CD4-positive, alpha-beta T cell (primary cell): ENCODE results near the gene USH1G. TPM values are rescaled to one million over a fixed set of nuclear protein-coding genes. Genes with fewer than 3 reads are reported as not detected.

ENCODE experiments used
- ATAC-seq: fragments of 200-7000 bp; cut with Tn5 transposase; one replicate; pipeline ENCODE4 v1.10.0; 2022; ENCODE audit warnings: mild to moderate bottlenecking; ENCODE audit not compliant: poor library complexity
- CTCF ChIA-PET: fragments of 350-600 bp; sonication (Branson Sonifier 250); formaldehyde crosslinking; loops from one replicate; lab custom pipeline; 2021; ENCODE audit warnings: antibody characterized with exemption, inconsistent platforms; lab: Charles Lee
- POLR2A ChIA-PET: fragments of 350-600 bp; sonication (Branson Sonifier 250); formaldehyde crosslinking; loops from one replicate; lab custom pipeline; 2021; ENCODE audit warnings: antibody characterized with exemption, inconsistent platforms; lab: Charles Lee
- DNase-seq, 14 experiments: peaks; one replicate each; pipeline ENCODE4 v3.0.0-alpha.2; 2013 to 2020; ENCODE audit warnings: mixed read lengths in 2 of 14
- H3K27ac ChIP-seq, 2 donors: one replicate each; pipeline versions ENCODE4 v1.5.1 to v1.7.0; 2013; ENCODE audit warnings: low read length in 2 of 2, low read depth in 1 of 2, mild to moderate bottlenecking in 1 of 2
- H3K27me3 ChIP-seq, 2 experiments: 1 replicate in 1 of 2; 2 replicates in 1 of 2; pipeline versions ENCODE4 v1.6.1 to v1.7.0; 2013; ENCODE audit warnings: low read length in 2 of 2, control low read depth in 1 of 2, mild to moderate bottlenecking in 1 of 2, moderate library complexity in 1 of 2; ENCODE audit not compliant: insufficient read depth in 2 of 2, control insufficient read depth in 1 of 2
- H3K36me3 ChIP-seq: one replicate; pipeline ENCODE4 v1.6.1; 2013; ENCODE audit warnings: low read length, control low read depth; ENCODE audit not compliant: insufficient read depth
- H3K4me1 ChIP-seq: one replicate; pipeline ENCODE4 v1.6.1; 2013; ENCODE audit warnings: low read length, control low read depth; ENCODE audit not compliant: insufficient read depth
- H3K4me3 ChIP-seq: one replicate; pipeline ENCODE4 v1.5.1; 2013; ENCODE audit warnings: mild to moderate bottlenecking, low read length, moderate library complexity
- H3K9me3 ChIP-seq, 2 experiments: 1 replicate in 1 of 2; 2 replicates in 1 of 2; pipeline versions ENCODE4 v1.6.1 to v1.7.0; 2013; ENCODE audit warnings: low read length in 2 of 2, mild to moderate bottlenecking in 2 of 2, control low read depth in 1 of 2, moderate library complexity in 1 of 2; ENCODE audit not compliant: control insufficient read depth in 1 of 2, insufficient read depth in 1 of 2
- H3K27ac Mint-ChIP-seq: one replicate; pipeline ENCODE4 v1.8.0; 2020; ENCODE audit warnings: mixed read lengths
- H3K27me3 Mint-ChIP-seq: one replicate; pipeline ENCODE4 v1.8.0; 2021; ENCODE audit warnings: mixed read lengths
- H3K36me3 Mint-ChIP-seq: one replicate; pipeline ENCODE4 v1.8.0; 2021; ENCODE audit warnings: low read depth, mixed read lengths
- H3K4me1 Mint-ChIP-seq: one replicate; pipeline ENCODE4 v1.8.0; 2021; ENCODE audit warnings: low read depth, mixed read lengths
- H3K4me3 Mint-ChIP-seq: one replicate; pipeline ENCODE4 v1.8.0; 2020; ENCODE audit warnings: mild to moderate bottlenecking, mixed read lengths
- H3K9me3 Mint-ChIP-seq: one replicate; pipeline ENCODE4 v1.8.0; 2020; ENCODE audit warnings: mixed read lengths
- CTCF ChIP-seq: fragments of 200-600 bp; IDR thresholded peaks from one replicate; pipeline ENCODE4 v1.8.0; 2022; ENCODE audit warnings: antibody characterized with exemption, mild to moderate bottlenecking
- intact Hi-C, 2 experiments: fragments of 100-400 bp; cut with DNase I in 1 of 2; cut with micrococcal nuclease in 1 of 2; formaldehyde crosslinking; loops; one replicate each; pipeline versions ENCODE4 v1.15.1 to v1.9.0; 2023 to 2025; cut with DNase I, micrococcal nuclease
- total RNA-seq, 174 experiments: library from RNA in 2 of 174; stranded (reverse) in 2 of 174; gene quantifications; one replicate each; pipeline ENCODE4 v1.2.3 and lab custom pipeline; 2021 to 2026

USH1G gene
- total RNA-seq, 2 experiments from 2014 or later: not detected

GRCh38 chr17:74921769-74922168 is 1.3 kb downstream of the USH1G start:
- Histone ChIP-seq H3K36me3 (no peaks in the 10 kb centered on the region), H3K27me3 (peaks cover 40 to 57% of the 10 kb centered on the region in 2 experiments), H3K9me3 (peaks cover 0 to 16% of the 10 kb centered on the region in 2 experiments), H3K4me1 (peaks cover 31% of the 10 kb centered on the region), H3K4me3 (no peak overlapping the region), H3K27ac (no peak overlapping the region)
- H3K27ac Mint-ChIP-seq: no peak overlapping the region
- peaks cover 15% of the 10 kb centered on the region for H3K4me1 Mint-ChIP-seq
- H3K36me3 Mint-ChIP-seq: no peaks in the 10 kb centered on the region
- DNase-seq (no peak), ATAC-seq (no peak)
- ChIA-PET POLR2A (no interaction called here), CTCF (no interaction called here)
- no peak overlapping the region for H3K4me3 Mint-ChIP-seq
- H3K9me3 Mint-ChIP-seq: no peaks in the 10 kb centered on the region
- intact Hi-C loops: loop anchor here in 1 of 2 experiments (5.0 kb wide), 1 partner anchor 491 kb away; no protein-coding TSS in a partner anchor
- TF ChIP-seq CTCF: no peak
- H3K27me3 Mint-ChIP-seq: peaks cover 70% of the 10 kb centered on the region

- DNase-seq: no peak
- ChIA-PET CTCF (no interaction called here), POLR2A (no interaction called here)
- peaks cover 66% of the 10 kb centered on the region for H3K27me3 Mint-ChIP-seq
- ATAC-seq: no peak
- no peak overlapping the region for H3K27ac ChIP-seq
- H3K4me1 Mint-ChIP-seq: peaks cover 15% of the 10 kb centered on the region
- peaks cover 31% of the 10 kb centered on the region for H3K4me1 ChIP-seq
- H3K4me3 Mint-ChIP-seq: no peak overlapping the region
- H3K4me3 ChIP-seq: no peak overlapping the region
- no peaks in the 10 kb centered on the region for H3K36me3 Mint-ChIP-seq
- intact Hi-C loops: loop anchor here in 1 of 2 experiments (5.0 kb wide), 1 partner anchor 491 kb away; no protein-coding TSS in a partner anchor
- H3K9me3 ChIP-seq: peaks cover 0 to 16% of the 10 kb centered on the region in 2 experiments
- no peak overlapping the region for H3K27ac Mint-ChIP-seq
- H3K36me3 ChIP-seq: no peaks in the 10 kb centered on the region
- peaks cover 41 to 51% of the 10 kb centered on the region in 2 experiments for H3K27me3 ChIP-seq
- H3K9me3 Mint-ChIP-seq: no peaks in the 10 kb centered on the region
- TF ChIP-seq CTCF: no peak
Observed at GRCh38 chr17:74921026-74921681, 1.9 kb downstream of the USH1G start.

GRCh38 chr17:74920642-74921025 is 2.4 kb downstream of the USH1G start:
- no peak for TF ChIP-seq CTCF
- Mint-ChIP-seq H3K4me3 (no peak overlapping the region), H3K27me3 (peaks cover 61% of the 10 kb centered on the region), H3K36me3 (no peaks in the 10 kb centered on the region), H3K4me1 (peaks cover 15% of the 10 kb centered on the region), H3K27ac (no peak overlapping the region), H3K9me3 (no peaks in the 10 kb centered on the region)
- Histone ChIP-seq H3K4me3 (no peak overlapping the region), H3K9me3 (peaks cover 0 to 16% of the 10 kb centered on the region in 2 experiments), H3K4me1 (peaks cover 31% of the 10 kb centered on the region), H3K36me3 (no peaks in the 10 kb centered on the region), H3K27me3 (peaks cover 35 to 46% of the 10 kb centered on the region in 2 experiments), H3K27ac (no peak overlapping the region)
- intact Hi-C loops: loop anchor here in 1 of 2 experiments (5.0 kb wide), 1 partner anchor 492 kb away; no protein-coding TSS in a partner anchor
- ChIA-PET POLR2A (no interaction called here), CTCF (no interaction called here)
- DNase-seq: no peak
- ATAC-seq: no peak
